HG03060 (cell line): Measurements from ENCODE around the gene CD276.

ENCODE experiments used
- ATAC-seq: cut with Tn5 transposase; IDR thresholded peaks from one replicate; pipeline ENCODE4 v1.9.1; 2021; ENCODE audit warnings: low read depth, moderate number of reproducible peaks; ENCODE audit not compliant: unreplicated experiment

Gene CD276

DNA sequence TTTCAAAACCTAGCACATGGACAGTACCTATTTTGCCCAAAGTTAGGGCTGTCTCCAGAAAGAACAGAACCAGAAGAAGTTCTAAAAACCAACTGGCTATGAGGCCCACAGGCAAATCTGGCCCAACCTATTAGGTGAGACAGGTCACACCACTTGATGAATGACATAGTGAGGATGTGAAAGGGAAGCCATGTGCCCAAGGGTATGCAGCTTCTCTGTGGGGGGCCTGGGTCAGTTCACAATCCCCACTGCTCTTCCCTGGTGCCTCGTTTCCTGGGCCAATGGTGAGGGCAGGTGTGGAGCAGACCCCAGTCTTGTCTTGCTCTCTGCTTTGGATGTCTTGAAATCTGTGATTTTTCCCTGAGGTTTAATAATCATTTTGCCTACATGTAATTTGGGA lies 60.1 kb downstream of the CD276 start:
- ATAC-seq = no peak

DNA sequence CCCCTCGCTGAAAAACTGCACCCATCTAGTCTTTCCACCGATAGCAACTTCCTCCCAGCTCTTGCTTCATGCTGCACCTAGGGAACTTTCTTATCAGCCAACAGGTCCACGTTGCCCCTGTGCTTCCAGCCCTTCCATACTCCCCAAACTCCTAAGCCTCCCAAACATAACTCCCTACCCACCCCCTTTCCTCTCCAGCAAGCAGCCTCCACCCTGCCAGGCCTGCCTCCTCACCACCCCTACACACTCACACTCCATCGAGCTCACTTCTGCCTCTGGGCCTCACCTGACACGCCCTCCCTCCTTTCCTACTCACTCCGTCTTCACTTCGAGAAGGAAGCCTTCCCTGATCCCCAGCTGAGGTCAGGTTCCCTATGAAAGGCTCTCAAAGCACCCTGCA lies 60.9 kb downstream of the CD276 start:
- ATAC-seq = no peak

DNA sequence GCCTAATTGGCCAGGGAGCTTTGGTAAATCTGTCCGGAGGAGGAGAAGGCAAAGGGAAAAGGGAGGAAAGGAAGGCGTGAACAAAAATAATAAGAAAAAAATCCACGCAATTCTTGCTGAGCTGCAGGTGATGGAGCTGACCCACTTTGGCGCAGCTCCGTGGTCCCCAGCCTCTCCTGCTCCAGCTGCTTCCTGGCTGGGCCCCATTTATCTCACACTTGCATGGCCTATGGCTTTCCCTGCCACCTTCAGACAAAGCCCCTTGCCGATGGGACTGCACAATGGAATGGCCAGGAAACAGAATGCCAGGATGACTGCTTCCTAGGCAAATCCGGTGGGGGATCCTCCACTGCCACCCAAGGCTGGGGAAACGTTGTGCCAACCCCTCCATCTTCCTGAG lies 62.1 kb downstream of the CD276 start:
- ATAC-seq = no peak

DNA sequence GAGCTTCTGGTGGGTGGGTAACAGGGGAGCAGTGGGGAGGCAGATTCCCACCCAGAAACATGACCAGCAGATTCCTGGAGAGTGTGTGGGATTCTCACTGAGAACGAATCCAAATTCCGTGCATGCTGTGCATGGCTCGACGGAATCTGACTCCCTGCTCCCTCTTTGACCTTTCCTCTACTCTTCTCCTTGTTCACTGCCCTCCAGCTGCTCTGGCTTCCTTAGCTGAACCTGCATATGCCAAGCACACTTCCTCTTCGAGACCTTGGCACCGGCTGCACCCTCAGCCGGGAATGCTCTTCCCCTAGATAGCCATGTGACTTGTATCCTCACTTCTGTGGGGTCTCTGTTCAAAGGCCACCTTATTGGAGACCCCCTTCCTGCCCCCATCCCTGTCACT lies 62.7 kb downstream of the CD276 start:
- ATAC-seq = no peak

DNA sequence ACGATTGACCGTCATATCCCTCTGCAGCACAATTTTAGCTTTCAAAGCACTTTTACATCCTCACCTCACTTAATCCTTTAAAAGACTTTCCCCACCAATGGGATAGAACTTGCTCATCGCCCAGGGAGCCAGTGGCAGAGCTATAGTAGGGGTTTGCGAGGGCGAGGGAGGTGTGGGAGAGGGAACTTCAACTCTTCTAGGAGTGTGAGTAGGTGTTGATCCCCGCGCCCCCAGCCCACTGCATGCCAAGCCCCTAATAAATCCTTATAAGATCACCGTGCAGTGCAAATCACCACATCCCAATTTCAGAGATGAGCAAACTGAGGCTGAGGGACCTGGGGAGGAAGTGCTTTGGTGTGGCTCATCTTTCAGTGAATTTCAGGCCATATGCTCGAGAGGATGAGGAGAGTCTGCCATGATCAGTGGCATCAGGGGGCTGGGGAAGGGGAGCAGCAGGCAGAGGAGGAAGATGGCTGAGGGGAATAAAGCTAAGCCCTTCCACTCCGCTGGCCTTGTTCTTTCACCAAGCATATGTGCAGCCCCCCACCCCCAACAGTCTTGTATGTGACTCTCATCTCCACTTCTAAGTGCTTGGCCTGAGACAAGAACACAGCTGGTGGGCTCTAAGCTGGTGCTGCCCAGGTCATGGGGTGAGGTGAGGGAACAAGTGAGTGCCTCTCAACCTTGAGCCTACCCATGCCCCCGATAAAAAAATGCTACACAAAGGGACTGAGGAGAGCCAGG lies 63.8 kb downstream of the CD276 start:
- no peak for ATAC-seq

DNA sequence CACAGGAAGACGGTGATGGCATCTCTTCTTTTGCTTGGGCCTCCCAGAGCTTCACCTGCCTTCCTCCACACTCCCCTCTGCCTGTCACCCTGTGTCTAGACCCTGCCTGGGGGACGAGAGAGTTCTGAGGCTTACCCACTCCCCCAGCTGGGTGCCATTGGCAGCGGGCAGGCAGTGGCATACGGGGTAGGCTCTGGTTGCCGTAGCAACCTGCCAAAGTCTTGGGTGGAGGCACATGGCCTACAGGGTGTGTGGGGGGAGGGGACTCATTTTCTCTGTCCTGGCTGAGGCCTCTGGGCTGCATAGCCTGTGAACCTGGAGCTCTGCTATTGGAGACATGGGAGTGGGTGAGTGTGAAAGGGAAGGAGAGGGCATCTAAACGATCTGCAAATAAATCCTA lies 64.5 kb downstream of the CD276 start:
- no peak for ATAC-seq

DNA sequence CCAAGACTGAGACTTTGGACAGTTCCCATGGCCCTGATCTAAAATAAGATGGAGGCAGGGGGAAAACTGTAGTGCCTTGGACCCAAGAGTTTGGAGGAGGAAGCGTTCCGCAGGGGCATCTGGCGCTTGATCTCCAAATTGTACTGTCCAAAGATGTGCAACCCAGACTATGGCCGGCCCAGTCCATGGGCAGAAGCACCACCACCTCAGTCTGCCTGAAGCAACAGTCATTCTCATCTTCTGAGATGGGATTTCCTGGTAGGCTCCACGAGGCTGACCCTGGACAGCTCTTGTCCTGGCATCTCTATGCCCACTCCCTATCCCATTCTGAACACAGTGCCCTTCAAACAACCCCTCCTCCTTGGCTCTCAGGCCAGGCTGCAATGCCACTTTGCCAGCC lies 65.3 kb downstream of the CD276 start:
- no peak for ATAC-seq

DNA sequence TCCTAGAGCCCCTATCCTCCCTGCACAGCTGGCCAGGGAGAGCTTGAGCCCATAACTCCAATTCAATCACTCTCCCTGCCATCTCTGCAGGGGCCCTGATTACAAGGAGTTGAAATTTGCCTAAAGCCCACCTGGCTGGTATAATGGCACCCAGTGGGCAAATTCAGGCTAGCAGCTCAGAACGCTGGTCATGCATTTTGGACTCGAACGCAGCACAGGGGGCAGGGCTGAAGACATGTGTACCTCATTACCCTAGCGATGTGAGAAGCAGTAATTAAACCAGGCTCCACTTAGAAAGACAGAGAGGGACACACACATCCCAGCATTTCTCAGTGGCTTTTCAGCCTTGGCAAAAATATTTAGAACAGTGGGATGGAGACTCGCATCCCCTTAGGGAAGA lies 65.8 kb downstream of the CD276 start:
- ATAC-seq = no peak

DNA sequence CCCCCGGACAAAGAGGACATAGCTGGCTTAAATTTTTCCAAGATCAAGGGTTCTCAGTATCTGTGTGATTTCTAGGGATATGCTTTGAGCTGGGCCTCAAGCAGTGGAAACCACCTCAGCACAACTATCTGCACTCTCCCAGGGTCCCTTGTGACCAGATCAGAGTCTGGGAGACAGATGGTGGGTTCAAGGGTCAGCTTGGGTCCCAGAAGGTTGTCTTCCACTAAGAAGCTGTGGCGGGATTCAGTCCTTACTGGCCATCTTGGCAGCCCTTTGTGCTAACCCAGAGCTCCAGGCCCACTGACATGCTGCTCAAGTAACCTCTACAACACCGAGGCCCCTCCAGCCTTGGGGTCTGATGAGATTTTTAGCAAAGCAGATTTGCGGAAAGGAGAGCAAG lies 66.3 kb downstream of the CD276 start:
- no peak for ATAC-seq

DNA sequence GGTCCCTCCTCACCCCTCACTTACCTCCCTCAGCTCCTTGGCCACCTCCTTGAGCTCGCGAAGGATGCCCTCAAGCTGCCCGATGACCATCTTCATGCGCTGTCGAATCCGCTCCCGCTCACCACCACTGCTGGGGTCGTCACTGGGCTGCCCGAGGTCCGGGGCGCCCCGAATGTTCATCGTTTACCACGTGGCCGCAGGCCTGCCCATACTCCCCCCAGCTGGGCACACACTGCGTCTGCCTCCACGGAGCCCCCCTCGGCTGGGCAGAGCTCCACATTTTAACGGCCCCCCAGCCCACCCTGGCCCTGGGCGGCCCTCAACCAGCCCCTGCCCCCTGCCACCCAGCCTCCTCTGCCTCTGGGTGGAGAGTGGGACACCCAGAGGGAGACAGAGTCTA lies 66.8 kb downstream of the CD276 start:
- ATAC-seq = no peak

DNA sequence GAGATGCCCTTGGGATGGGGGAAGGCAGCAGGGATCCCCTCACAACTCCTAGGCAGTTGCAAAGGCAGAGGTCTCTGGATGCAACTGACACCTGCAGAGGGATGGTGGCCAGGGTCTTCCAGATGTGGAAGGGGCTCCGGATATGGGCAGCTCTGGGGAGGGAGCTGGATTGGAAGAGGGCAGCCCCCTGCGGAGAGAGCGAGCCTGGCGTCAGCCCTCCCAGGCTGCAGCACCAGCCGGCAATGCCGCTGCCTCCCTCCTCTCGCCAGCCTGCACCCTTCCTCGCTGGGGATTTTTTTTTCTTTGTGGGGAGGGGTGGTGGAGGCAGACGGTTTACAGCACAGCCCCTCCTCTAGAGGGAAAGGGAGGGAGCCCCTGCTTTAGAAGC lies 67.3 kb downstream of the CD276 start:
- ATAC-seq = no peak

DNA sequence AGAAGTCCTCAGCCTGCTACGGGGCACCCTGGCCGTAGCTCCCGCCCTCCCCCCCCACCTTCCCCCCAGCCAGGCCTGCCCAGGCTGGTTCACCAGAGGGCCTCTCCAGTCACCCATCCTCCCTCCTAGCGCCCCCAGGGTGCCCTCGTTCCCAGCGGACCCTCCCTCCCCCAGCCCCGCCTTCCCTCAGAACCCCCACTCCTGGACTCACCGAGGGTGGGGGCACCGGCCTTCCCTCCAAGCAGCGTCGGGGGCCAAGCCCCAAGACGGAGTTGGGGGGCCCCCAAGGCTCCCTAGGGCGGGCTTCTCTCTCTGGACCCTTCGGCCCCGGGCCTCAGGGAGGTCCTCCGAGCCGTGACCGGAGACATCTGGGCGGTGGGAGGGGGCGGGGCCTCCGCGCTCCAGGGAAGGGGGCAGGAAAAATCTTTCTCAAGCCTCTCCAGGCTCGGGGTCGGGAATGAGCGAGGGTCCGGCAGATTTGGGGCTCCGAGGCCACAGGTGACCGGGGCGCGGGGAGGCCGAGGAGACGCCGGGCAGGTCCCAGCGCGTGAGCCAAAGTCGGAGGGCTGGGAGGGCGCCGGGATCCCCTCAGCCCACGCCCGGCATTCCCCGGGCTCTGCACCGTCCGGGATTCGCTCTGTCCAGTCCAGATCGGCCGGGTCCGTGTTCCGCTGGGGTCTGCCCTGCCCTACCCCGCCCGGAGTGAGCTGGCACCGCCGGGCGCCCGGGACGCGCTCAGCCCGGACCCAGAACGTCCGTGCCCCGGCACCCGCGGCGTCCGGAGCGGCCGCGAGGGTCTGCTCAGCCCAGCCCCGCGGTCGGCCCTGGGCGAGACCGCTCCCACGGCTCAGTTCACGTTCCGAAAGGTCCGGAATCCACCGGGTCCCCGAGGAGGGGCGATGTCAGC lies 68.0 kb downstream of the CD276 start:
- ATAC-seq = no peak

DNA sequence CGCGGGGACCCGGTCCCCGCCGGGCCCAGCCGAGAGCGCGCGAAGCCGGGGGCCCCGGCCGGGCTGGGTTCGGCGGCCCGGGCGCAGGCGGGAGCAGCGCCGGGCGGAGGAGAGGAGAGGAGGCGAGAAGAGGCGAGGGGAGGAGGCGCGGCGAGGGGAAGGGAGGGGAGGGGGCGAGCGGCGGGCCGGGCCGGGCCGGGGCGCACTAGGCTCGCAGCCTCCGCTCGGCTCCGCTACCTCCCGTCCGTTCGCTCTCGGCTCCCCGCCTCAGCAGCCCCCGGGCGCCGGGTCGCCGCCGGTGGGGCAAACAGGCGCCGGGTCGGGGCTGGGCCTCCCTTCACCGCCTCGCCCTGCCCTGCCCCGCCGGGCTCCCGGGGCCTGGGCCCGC lies 68.6 kb downstream of the CD276 start:
- ATAC-seq = no peak

DNA sequence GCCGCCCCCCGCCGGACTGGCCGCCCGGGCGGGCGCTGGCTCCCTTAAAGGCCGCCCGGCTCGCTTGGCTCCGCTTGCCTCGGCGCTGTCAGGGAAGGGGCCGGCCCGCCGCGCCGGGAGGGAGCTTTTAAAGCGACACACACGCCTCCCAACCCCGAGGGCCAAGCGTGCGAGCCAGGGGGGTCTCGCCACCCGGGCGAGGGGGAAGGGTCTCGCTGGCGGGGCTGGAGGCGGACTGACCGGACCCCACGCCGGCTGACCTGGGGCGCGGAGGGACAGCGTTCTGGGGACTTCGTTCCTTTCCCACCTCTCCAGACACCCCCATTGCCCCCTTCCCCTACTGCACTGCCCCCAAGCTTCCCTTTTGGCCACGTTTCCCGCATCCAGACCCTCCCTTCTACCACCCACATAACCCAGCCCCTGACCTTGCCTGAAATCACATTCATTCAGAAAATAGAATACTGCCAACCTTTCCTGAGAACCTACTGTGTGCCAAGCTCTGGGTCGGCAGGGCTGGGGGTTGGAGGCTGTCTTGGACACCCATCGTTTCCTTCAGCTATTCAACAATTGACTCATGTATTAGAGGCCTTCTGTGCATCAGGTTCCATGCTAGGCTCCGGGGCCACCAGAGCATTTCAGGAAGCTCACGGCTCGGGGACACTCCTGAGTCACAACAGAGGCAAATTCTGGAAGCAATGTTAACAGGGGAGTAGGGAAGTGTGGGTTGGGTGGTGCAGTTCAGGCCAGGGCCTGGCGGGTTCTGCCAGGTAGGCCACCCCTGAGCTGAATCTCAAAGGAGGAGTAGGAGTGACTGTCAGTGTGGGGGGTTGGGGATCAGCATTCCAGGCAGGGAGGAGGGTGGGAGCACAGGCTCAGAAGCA lies 69.3 kb downstream of the CD276 start, which contains the start of gene INSYN1:
TSS of gene INSYN1 (minus strand) at position 102 of the 881 bp plus-strand sequence. CDS start 2,221 bp downstream, outside the sequence.
- ATAC-seq = no peak

DNA sequence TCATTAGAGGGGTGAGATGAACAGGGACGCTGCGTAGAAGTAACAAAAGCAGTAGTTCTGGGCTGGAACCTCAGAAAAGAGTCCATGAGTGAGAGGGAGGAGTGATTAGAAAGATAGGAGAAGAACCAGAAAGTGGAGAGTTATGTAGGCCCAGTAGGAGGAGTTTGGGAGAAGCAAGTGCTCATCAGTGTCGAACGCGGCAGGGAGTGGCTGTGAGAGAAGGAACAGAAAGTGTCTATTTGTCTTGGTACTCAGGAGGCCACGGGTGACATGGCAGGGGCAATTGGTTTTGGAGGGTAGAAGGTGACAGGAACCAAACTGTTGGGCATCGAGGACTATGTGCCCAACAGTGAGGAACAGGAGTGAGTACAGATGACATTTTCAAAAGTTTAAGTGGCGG lies 70.3 kb downstream of the CD276 start:
- ATAC-seq = no peak

DNA sequence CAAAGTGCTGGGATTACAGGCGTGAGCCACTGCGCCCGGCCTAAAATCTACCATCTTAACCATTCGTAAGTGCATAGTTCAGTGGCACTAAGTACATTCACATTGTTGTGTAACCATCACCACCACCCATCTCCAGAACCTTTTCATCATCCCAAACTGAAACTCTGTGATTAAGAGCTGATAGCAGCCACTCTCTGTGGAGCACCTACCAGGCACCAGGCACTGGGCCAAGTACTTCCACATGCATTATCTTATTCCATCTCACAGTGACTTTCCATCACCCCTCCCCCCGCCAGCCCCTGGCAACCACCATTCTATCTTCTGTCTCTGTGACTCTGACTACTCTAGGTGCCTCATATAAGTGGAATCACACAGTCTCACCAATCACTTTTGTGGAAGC lies 71.3 kb downstream of the CD276 start:
- no peak for ATAC-seq

DNA sequence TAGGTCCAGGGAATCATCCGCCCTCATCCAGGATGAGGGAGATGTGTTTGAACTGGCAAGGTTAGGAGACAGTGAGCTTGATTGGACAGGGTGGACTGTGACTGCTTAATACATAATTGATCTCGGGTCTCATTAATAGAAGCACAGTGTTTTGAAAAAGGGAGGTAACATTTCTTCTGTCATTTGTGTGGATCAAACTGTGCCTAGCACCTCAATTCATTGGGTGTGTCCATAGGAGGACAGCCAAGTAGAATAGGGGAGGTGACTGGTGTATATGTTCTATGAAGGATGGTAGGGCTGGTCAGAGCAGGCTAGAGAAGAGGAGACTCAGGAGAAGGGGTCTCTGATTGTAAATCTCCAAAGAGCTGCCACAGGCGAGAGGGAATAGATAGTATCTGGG lies 71.8 kb downstream of the CD276 start:
- no peak for ATAC-seq

DNA sequence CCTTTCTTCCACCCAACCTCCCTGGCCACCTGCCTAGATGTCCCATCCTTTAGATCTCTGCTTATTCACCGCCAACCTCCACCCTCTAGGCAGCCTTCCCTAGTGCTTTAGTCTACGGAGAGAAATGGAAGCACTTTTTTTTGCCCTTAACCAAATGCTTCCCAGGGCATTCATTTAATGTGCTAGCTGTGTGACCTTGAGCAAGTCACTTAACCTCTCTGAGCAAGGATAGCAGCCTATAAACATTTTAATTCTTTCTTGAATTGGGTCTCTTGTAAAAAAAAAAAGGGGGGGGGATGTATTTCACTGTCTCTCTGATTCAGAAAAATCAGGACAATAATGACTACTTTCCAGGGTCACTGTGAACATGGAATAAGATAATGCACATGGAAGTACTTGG lies 72.2 kb downstream of the CD276 start:
- ATAC-seq = no peak

DNA sequence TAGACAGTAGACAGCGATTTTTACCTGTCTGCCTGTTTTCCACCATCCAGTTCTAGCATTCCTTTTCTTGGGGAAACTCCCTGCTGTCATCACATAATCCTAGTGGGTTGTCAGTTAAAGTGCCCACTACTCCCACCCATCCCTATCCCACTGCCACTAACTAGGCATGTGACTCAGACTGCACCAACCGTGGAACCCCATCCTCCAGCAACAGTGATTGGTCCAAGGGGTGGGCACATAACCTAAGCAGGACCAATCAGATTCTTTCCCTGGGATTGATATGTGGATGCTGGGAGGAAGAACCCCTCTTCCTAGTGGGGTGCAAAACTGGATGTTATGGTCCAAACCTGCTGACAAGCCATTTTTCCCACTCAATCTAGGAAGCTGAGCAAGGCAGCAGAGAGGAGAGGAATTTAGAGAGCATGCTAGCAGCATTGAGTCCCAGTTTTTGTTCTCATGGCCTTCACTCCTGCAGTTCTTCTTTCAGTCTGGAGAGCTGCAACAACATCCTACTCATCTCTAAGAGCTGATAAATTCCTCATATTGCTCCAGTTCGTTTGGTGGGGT lies 72.8 kb downstream of the CD276 start:
- no peak for ATAC-seq

DNA sequence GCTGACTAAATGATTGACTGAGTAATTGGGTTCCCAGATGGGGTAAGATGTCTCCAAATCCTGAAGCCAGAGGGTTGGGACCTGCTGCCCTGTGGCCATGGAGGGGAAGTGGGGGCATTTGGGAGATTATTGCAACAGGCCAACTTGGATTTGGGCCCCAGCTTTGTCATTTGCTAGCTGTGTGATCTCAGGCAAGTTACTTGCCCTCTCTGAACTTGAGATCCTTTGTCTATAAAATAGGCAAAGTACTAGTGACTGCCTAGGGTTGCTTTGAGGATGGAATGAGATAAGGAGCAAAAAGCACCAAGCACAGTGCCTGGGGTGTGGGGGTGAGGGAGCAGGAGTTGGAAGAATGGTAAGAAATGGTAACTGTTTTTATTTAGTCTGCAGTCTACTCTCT lies 73.4 kb downstream of the CD276 start:
- ATAC-seq = no peak

DNA sequence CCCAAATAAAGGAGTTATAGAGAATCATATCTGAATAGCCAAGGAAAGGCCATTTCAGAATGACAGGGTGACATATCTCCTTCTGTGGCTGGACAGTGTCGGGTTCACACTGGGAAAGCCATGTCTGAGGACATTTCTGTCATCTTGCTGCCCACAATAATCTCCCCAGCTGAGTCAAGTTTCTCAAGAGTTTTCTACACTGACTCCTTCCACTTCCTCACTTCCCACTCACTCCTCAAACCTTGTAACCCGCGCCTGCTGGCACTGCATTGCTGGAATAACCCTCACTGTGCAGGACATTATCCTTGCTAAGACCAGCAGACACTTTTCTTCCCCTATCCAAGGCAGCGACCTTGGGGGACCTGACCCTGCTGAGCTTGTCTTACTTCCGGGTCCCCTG lies 74.3 kb downstream of the CD276 start:
- ATAC-seq = no peak
